Forelimb muscle (tissue), 1 donor: ENCODE measurements around the gene TEFM. TPM values are rescaled to one million over a fixed set of nuclear protein-coding genes. Genes with fewer than 3 reads are reported as not detected.
"Not testable (repeated sequence)": the region's sequence is repeated elsewhere in the genome, so short reads cannot be mapped to it uniquely, and the experiment has no call there.

Experiments used
- DNase-seq: peaks from one replicate; pipeline ENCODE4 v3.0.0-alpha.2; 2013; ENCODE audit warnings: low read depth
- polyA plus RNA-seq: library from polyadenylated mRNA; unstranded; fragments of 120-200 nt; gene quantifications from one replicate; pipeline ENCODE4 v1.2.1, GENCODE V29; 2013; ENCODE audit not compliant: insufficient read length

Gene TEFM
- polyA plus RNA-seq, 1 donor: 11.5 TPM

DNA sequence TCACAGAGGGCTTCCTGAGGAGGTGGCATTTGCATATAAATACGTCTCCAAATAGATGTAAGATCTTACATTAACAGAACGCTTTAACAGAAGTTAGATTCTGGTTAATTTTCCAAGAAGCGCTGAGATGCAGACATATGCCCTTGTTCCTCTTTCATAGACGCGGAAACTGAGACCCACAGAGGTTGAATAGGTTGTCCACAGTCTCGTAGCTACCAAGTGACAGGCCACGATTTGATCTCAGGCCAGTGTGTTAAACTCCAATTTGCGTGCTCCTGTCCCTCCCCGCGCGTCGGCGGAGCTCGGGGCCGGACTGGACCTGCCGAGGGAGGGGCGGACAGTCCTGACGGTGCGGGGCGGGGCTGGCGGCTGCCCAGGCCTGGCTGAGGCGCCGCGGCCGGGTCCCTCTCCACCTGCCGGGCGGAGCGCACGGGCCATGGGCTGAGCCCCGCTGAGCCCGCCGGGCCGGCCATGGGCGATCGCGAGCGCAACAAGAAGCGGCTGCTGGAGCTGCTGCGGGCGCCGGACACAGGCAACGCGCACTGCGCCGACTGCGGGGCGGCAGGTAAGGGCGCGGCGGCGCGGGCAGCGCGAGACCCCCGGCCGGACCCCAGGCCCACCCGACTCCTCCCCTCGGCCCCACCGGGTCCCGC, 15.6 kb upstream of the TEFM start, which contains the start of gene ADAP2:
Gene ADAP2 (plus strand): TSS at position 402 of the 653 bp plus-strand sequence. CDS start 70 bp downstream, at position 472.
- DNase-seq: no peak

GRCh38 chr17:30920683-30921543, 14.9 kb upstream of the TEFM start:
- no peak for DNase-seq

DNA sequence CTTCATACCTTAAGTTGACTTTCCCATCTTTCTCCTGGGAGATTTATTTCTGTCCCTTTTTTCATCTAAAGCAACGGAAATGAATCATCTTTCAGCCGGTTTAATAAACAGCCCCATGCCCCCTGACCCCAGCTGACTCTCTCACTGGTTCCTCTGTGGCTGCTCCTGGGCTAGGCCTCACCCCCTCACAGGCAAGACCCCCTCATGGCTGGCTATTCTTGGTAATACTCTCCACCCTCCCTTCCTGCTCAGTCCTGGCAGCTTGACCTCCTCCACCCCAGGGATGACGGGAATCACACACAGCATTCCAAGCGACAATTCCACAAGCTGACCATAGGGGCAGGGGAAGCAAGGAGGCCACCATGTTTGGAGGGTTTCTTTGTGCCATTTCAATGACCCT, 14.2 kb upstream of the TEFM start:
- no peak for DNase-seq

DNA sequence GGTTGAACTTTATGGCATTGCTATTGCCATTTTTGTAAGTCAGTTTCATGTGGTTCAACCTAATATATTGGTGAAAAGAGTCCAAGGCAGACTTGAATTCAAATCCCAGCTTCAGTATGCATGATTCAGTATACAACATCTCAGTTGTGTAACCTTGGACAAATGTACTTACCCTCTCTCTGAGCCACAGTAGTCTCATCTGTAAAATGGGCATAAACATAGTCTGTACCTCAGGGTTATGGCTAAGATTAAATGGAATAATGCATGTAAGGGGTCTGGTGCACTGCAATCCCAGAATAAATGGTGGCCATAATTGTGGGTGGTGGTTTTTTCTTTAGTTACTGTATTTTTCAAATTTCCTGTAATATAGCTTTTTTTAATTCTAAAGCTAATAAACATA, 11.0 kb upstream of the TEFM start:
- no peak for DNase-seq

- DNase-seq: no peak
Measured at GRCh38 chr17:30915833-30916611, 10.0 kb upstream of the TEFM start.

DNA sequence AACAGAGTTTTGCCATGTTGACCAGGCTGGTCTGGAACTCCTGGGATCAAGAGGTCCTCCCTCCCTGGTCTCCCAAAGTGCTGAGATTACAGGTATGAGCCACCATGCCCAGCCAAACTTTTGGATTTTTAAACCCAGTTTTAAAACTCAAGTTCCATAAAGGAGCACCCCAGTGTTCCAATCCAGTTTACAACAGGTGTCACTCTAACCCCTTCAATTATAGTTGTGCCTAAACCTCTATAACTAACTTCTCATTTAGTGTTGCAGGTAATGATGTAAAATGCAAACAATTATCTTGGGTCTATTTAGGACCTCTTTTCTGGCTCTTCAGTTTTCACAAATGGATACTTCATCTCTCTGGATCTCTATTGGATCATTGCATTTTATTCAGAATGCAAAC, 7.9 kb upstream of the TEFM start:
- DNase-seq: no peak

GRCh38 chr17:30910151-30910550, 4.1 kb upstream of the TEFM start:
- not testable (repeated sequence) for DNase-seq

- no peak for DNase-seq
Measured at GRCh38 chr17:30908717-30909420, 2.8 kb upstream of the TEFM start.

GRCh38 chr17:30905742-30906100, 317 bp downstream of the TEFM start:
- DNase-seq: no peak

GRCh38 chr17:30897311-30897710, 8.7 kb downstream of the TEFM start:
- DNase-seq: no peak

GRCh38 chr17:30894236-30894635, 11.8 kb downstream of the TEFM start:
- DNase-seq: no peak

- no peak for DNase-seq
Measured at GRCh38 chr17:30886187-30886586, 19.9 kb downstream of the TEFM start.

GRCh38 chr17:30869005-30869404, 37.0 kb downstream of the TEFM start:
- no peak for DNase-seq

- no peak for DNase-seq
Measured at GRCh38 chr17:30864636-30865035, 41.4 kb downstream of the TEFM start.

- no peak for DNase-seq
Measured at GRCh38 chr17:30858556-30859250, 47.3 kb downstream of the TEFM start.

GRCh38 chr17:30854146-30854545, 51.9 kb downstream of the TEFM start:
- DNase-seq: no peak

Other genes with a start within 250 kb of the TEFM start
- gene CRLF3, start 81.5 kb downstream of the TEFM start, polyA plus RNA-seq: 10.3 TPM
- gene ATAD5, start 74.3 kb downstream of the TEFM start, polyA plus RNA-seq: 2.9 TPM
- gene ADAP2, start 15.7 kb upstream of the TEFM start, polyA plus RNA-seq: 5.1 TPM
- 8.7 TPM for gene RNF135, start 64.8 kb upstream of the TEFM start, polyA plus RNA-seq
- gene NF1, start 188.7 kb upstream of the TEFM start, polyA plus RNA-seq: 19.3 TPM